ENCODE results near the gene SAFB.
A peak's percentile ranks its signal among the peaks of the same experiment; 100 is the strongest.
"Not testable (repeated sequence)": the region's sequence is repeated elsewhere in the genome, so short reads cannot be mapped to it uniquely, and the experiment has no call there.

Gene SAFB

GRCh38 chr19:5693195-5694166 is 70.6 kb downstream of the SAFB start:
- intact Hi-C loops (cut with DNase I), result no loop called here
- DNase-seq, result peak in 2 of 10 donors; percentile 78 to 79

DNA sequence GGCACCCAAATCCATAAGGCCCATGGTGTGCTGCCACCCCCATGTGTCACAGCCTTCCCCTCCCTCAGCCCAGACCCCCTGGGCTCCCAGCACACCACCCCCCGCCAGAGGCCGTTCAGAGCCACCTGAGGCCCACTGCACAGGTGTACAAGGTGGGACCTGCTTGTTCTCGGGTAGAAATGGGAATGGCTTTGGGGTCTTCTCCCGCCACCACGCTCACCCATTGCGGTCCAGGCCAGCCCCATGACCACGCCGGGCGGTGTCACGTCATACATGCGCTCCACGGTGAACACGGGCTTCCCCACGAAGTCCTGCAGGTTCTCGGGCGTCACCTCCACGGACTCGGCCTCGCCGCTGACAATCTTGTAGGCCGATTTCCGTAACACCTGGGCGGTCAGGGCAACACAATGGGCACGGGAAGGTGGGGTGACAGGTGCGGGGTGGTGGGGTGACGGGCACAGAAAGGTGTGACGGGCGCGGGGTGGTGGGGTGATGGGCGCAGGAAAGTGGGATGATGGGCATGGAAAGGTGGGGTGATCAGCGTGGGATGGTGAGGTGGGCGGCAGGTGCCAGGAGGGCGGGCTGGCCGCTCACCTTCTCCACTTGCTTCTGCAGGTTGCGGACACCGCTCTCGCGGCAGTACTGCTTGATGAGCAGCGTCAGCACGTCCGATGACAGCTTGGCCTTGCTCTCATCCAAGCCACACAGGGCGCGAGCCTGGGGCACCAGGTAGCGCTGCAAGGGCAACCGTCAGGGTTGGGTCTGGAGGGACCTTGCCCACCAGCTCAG is 71.5 kb downstream of the SAFB start:
- DNase-seq, result peak in 2 of 10 donors; percentile 77 to 83
- intact Hi-C loops (cut with DNase I), result no loop called here

DNA sequence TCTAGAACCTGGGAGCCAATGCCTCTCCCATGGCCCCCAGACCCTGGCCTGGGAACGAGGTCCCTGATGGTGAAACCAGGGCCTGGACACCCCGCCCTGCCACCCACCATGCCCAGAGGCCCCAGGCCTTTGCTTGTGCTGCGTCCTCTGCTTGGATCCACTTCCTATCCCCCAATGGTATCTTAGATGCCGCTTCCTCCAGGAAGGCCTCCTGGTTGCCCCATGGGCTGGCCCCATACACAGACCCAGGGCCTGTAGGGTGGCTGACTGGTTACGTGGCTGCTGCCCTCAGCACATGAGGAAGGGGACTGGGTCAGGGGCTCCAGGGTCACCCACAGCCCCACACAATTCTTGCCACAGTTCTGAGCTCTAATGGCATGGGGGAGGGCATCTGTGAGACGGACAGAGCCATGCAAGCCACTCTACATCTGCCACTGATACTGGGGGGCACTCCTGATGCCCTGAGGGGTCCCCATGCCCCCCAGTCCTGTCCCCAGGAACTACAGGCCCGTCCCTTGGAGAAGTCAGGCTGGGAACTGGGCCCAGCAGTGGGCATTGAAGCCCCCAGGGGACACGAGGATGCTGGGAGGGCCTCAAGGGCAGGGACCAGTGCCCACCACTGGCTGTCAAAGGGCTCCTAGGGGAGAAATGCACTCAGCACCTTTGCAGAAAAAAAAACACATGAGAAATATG is 72.2 kb downstream of the SAFB start:
- no peak for DNase-seq
- intact Hi-C loops (cut with DNase I), result no loop called here

- intact Hi-C loops (cut with DNase I), result no loop called here
- DNase-seq, result peak in 3 of 10 donors; percentile 73 to 86 (median 79)
Observed at GRCh38 chr19:5695649-5696195, 72.8 kb downstream of the SAFB start.

DNA sequence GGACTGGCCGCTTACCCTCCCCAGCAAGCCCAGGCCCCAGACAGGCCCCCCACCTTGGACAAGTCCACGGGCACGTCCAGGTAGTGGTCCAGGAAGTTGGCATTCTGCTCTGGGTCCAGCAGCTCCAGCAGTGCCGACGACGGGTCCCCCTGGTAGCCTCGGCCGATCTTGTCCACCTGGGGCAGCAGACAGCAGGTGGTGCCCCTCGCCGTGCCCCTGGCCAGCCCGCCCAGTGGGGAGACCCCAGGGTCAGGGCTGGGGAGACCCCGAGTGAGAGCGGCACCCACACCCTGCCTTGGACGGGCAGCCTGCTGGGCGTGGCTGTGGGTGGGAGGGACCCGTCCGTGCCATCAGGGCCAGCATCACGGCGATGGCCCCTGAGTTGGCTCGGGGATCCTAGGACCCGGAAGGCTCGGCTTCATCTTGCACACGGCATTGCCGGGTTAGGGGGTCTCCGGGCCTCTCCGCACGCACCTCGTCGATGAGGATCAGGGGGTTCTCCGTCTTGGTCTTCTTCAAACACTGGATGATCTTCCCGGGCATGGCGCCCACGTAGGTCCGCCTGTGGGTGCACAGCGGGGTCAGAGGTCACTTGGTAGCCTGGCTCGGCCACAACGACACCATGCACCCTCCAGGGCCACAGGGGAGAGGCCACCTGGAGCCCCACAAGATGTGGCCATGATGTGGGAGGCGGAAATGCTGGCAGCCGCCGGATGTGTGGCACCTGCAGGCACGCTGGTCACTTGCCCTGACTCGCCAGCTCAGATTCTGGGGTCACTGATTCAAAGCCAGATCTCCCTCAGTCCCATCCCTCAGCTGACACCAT is 73.5 kb downstream of the SAFB start:
- peak in 3 of 10 donors; percentile 59 to 84 (median 81) for DNase-seq

DNA sequence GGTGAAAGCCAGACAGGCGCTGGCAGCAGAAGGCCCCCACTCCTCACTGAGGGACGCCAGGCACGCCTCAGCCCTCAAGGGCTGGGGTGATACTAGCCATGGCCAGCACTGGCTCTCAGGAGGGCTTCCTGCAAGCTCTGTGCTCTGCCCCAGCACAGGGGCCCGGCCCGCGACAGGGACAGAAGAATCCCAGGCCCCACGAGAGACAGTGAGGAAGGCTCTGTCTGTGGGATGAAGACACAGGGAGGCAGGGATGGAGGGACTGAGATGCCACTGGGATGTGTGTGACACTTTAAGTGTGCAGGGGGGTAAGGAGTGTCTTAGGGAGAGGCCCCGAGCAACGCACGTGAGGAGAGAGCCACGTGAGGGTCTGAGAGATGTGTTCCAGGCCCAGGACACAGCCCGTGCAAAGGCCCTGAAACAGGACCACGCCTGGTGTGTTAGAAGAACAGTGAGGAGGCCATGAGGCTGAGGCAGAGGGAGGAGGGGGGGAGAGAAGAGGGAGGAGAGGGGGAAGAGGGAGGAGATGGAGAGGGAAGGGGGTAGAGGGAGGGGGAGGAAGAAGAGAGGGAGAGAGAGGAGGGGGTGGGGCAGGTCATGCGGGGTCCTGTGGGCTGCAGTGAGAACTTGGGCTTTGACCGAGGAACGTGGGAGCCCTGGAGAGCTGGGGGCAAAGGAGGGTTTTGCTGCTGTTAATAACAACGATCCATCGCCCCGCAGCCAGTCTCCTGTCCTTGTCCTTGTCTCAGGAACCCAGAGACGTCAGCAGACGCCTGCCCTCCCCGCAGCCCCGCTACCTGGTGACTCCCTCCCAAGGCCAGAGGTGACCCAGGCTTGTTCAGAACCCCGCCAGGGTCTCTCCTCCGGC is 74.4 kb downstream of the SAFB start:
- intact Hi-C loops (cut with DNase I), result no loop called here
- peak in 3 of 10 donors; percentile 57 to 83 (median 80) for DNase-seq

More for the DNA sequence above, 73.5 kb downstream of the SAFB start:
- intact Hi-C loops (cut with DNase I), result no loop called here

GRCh38 chr19:5697890-5698634 is 75.2 kb downstream of the SAFB start:
- DNase-seq, result peak in 3 of 10 donors; percentile 55 to 79 (median 78)

DNA sequence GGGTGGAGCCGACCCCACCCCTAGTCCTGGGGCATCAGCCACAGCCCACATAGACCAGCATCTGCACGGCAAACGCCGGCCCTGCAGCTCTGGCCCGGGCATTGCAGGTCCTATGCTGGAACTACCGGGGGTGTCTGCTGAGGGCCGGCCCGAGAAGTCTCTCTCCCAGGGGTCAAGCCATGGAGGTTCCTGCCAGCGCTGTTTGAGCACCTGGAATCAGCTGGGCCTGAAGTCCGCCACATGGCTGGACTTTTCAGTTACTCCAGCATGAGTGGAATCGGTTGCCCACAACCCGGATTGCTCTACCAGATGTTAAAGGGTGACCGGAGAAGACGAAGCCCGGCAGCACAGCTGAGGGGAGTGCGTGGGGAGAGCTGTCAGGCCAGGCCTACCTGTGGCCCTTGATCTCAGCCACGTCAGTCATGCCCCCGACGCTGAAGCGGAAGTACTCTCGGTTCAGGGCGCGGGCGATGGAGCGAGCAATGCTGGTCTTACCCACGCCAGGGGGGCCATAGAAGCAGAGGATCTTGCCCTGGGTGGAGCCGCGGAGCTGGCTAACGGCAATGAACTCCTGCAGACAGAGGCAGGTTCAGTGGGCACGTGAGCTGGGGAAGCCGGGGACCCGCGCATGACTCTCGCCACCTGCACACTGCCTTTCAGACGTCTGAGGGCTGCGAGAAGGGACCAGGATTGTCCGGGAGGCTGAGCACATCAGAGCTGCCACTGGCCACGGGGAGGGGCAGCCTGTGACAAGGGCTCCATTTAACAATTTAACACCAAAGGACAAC is 75.9 kb downstream of the SAFB start:
- DNase-seq, result peak in 3 of 10 donors; percentile 62 to 78 (median 72)
- intact Hi-C loops (cut with DNase I), result no loop called here

More at GRCh38 chr19:5697890-5698634, 75.2 kb downstream of the SAFB start:
- intact Hi-C loops (cut with DNase I), result no loop called here

DNA sequence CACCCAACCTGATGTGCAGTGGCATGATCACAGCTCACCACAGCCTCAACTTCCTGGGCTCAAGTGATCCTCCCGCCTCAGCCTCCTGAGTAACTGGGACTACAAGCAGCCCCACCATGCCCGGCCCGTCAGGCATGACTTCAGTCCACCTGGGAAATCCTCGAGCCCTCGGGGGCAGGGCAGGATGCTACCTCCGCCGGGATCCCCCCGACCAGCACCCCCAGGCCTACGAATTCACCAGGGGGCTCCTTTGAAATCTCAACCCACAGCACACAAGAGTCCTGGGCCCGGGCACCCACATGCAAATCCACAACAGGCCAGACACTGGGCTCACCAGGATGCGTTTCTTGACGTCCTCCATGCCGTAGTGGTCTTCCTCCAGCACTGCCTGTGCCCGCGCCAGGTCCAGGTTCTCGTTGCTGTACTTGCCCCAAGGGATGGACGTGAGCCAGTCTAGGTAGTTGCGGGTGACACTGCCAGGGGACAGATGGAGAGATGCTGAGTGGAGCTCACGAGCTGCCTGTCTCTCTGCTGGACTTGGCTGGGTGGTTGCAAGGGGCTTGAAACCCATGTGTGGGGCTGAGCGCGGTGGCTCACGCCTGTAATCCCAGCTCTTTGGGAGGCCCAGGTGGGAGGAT is 77.7 kb downstream of the SAFB start:
- intact Hi-C loops (cut with DNase I), result no loop called here
- peak in 1 of 10 donors; percentile 59 for DNase-seq

DNA sequence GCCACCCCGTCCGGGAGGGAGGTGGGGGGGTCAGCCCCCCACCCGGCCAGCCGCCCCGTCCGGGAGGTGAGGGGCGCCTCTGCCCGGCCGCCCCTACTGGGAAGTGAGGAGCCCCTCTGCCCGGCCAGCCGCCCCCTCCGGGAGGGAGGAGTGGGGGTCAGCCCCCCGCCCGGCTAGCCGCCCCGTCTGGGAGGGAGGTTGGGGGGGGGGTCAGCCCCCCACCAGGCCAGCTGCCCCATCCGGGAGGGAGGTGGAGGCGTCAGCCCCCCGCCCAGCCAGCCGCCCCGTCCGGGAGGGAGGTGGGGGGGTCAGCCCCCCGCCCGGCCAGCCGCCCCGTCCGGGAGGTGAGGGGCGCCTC is 79.1 kb downstream of the SAFB start:
- DNase-seq; intact Hi-C loops (cut with DNase I): not testable (repeated sequence)

GRCh38 chr19:5703819-5704818 is 81.2 kb downstream of the SAFB start:
- intact Hi-C loops (cut with DNase I), result no loop called here
- DNase-seq, result no peak

GRCh38 chr19:5705552-5705951 is 82.7 kb downstream of the SAFB start:
- intact Hi-C loops (cut with DNase I), result no loop called here

DNA sequence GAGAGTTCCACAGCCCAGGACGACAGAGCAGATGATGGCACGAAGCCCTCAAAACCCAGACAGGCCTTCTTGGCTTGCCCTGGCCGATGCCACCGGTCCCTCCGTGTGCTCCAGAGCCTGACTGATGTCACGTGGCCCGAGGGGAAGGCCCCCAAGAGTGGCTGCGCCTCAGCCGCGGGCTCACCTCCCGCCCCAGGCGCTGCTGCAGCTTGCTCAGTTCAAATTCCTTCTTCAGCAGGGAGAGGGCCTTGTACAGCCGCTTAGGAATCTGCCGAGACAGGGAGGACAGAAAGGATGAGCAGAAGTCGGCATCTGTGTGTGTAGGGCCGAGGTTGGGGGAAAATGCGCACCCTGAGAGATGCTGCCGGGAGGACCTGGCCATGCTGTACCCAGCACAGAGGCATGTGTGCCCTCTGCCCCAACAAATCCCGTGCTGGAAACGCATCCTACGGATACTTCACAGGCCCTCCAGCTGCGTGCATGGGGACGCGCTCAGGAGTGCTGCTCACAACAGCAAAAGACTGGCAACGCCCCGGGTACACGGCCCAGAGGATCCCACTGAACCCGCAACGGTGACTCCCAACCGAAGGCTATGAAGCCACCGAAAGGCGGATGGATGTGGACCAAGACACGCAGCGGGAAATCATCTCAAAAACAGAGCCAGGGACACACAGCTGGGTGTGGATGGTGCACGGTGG is 84.1 kb downstream of the SAFB start:
- intact Hi-C loops (cut with DNase I), result no loop called here
- DNase-seq, result peak in 1 of 10 donors; percentile 59

More at GRCh38 chr19:5705552-5705951, 82.7 kb downstream of the SAFB start:
- DNase-seq, result peak in 1 of 10 donors; percentile 64
